Measurements from ENCODE around the gene TCF23.

TCF23 gene

DNA sequence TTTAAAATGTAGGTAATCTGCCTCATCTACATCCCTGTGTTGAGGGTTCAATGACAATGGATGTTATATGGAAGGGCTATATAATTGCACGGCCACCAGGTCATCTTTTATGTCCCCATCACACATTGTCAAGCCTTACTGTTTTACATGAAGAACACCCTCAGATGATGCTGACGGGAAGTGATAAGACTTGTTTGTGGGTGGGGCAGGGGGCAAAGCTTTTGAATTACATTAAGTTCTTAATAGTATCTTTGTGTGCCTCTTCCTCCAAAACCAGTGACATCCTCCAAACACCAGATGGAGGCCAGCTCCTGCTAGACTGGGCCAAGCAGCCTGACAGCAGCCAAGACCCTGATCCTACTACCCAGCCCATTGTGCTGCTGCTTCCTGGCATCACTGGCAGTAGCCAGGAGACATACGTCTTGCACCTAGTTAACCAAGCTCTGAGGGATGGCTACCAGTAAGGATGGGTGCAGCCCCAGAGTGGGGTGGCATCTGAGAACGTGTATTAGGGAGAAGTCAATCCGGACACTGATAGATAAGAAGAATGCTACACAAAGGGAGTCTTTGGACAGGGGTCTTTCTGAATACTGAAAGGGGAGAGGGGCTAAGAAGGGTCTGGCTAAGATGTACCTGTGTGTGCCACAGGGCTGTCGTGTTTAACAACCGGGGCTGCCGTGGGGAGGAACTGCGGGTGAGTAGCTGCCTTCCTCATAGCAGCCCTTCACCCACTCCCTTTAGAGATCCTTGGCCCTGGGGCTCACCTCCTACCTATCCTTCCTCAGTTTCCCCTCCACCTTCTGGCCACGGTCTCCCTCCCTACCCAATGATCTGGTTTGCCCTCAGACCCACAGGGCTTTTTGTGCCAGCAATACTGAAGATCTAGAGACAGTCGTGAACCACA lies 19.9 kb upstream of the TCF23 start:
- no peak for DNase-seq

DNA sequence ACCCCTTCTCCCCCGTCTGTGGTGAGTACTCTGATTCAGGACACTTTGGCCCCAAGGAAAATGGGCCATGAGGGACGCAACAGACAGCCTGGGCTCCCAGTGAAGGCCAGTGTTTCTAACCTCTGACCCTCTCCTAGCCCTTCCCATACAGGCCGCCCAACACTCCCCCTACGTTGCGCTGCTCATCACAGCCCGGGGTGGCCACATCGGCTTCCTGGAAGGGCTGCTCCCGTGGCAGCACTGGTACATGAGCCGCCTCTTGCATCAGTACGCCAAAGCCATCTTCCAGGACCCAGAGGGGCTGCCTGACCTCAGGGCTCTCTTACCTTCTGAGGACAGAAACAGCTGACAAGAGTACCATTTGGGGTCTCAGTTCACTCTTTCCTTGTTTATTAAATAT lies 18.4 kb upstream of the TCF23 start:
- no peak for DNase-seq

GRCh38 chr2:27131429-27131828 lies 17.4 kb upstream of the TCF23 start:
- no peak for DNase-seq

GRCh38 chr2:27133195-27133875 lies 15.5 kb upstream of the TCF23 start:
- DNase-seq, result no peak

GRCh38 chr2:27133905-27134780 lies 14.7 kb upstream of the TCF23 start, which contains the start of gene PREB:
TSS of gene PREB (minus strand) at chr2:27134636. CDS start at chr2:27134421, 215 bp downstream.
- peak; percentile 99 for DNase-seq

- no peak for DNase-seq
Measured at GRCh38 chr2:27134781-27135477, 13.9 kb upstream of the TCF23 start.

DNA sequence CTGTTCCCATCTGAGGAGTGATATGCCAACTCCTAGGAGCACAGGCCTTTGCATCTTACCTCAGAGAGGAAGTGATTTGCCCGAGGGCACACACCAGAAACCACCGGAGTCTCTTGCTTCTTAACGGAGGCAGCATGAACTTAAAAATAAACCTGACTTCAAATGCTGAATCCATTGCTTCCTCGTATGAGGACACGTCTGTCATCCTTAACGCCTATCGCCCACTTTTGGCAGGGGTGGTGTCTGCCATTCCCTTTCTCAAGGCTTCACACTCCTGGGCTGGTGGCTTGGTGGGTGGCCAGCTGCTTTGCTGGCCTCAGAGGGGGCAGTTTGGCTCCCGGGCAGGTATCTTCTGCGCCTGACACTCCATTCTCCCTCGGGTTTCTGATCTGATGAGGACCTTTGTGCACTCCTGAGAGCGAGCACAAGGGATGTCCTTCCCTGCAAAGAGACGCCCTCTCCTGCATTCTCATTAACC lies 13.3 kb upstream of the TCF23 start:
- no peak for DNase-seq

DNA sequence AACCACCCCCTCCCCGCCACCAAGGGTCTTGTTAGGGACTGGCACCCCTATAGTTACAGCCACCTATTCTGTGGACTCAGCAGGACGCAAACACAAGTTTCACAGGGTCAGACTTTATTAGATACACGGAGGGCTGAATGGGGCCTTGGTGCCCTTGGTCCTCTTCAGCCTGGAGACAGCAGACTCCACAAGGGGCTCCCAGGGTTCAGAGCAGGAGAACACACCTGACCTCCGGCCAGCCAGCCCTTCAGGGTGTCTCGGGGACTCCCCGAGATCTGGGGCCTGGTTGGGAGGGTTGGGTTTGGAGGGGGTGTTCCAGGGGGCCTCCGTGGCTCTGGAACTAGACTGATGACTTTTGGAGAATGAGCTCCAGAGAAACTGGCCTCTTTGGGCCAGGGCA lies 12.1 kb upstream of the TCF23 start:
- DNase-seq, result no peak

- DNase-seq, result no peak
Measured at GRCh38 chr2:27137322-27137935, 11.4 kb upstream of the TCF23 start.

GRCh38 chr2:27138111-27138510 lies 10.7 kb upstream of the TCF23 start:
- DNase-seq, result no peak

GRCh38 chr2:27139310-27139709 lies 9.5 kb upstream of the TCF23 start, which contains the start of gene PRR30:
TSS of gene PRR30 (minus strand) at chr2:27139410. CDS start at chr2:27138329, 1,081 bp downstream.
- no peak for DNase-seq

GRCh38 chr2:27143285-27143684 lies 5.5 kb upstream of the TCF23 start:
- DNase-seq, result no peak

- no peak for DNase-seq
Measured at GRCh38 chr2:27145682-27146081, 3.1 kb upstream of the TCF23 start.

GRCh38 chr2:27147935-27148334 lies 869 bp upstream of the TCF23 start:
- no peak for DNase-seq

GRCh38 chr2:27149570-27150405 lies 984 bp downstream of the TCF23 start:
- no peak for DNase-seq

DNA sequence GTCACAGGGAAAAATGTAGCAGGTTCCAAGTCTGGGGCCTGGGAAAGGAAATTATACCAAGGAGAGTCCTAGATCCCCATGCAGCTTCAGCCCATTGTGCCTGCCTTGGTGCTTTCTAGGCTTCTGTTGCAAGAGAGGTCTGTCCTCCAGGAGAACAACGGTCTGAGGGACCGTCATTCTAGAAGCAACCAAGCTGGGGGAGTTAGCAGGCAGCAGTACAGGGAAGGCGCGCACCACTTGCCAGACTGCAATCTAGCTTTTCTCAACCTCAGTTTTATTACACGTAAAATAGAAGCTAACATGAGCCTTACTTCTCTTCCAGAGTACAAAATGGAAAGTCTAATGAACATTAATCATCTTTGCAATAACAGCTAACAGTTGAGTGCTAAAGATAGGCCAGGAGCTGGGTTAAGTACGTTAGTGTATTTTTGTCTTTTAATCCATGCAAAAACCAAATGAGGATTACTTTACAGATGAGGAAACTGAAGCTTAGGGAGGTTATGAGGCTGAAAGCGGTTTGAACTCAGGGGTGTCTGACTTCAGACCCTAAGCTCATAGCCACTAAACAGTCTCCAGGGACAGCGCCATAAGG lies 1.9 kb downstream of the TCF23 start:
- DNase-seq, result no peak

DNA sequence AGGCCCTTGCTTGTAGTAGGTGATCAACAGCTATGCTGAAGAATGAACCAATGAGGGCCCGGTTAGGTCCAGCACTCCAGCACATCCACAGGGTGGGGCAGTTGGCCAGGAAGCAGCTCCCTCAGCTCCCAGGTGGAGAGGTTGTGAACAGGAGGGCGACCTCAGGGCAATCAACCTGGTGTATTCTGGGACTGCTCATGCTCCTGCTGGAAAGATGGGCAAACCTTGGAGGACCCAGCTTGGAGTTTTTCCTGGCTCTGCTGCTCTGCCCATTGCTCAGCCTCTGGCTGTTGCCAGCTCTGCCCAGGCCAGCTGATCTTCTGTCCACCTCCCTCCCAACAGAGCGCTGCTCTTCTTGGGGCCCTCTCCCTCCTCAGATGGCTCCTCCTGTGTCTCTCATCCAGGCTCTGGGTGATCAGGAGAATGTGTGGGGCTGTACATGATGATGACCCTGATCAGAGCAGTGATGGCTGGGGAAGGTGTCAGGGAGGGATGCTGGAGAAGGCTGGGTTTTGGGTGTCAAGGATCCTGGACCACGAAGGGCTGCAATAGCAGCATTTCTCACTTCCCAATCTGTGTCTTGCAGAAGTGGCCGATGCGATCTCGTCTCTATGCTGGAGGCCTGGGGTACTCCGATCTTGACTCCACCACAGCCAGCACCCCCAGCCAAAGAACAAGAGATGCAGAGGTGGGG lies 3.4 kb downstream of the TCF23 start:
- no peak for DNase-seq

DNA sequence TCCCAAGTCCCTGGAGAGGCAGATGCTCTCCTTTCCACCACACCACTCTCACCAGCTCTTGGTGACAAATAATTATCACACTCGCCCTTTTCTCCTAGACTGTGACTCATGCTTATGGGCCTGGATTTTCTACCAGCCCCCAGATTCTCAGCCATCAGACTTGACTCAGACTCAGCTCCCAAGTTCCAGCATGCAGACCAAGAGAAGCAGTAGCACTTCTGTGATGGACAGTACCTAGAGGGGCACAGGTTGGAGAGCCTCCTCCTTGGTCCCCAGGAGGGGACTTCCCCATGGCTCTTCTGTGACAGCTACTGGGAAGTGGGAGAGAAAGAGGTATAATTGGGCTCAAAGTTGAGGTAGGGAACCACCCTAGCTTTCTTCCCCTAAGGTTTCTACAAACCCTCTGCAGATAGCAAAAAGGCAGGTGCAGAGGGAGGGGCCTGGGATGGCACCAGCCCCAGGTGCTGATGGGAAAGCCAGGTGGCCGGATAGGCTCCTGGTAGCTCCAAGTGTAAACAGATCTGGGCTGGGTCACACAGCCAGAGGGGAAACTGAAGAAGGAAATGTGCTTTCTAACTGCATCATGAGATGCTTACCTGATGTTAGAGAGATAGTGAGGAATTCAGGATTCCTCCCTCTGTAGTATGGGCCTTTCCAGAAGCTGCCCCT lies 4.1 kb downstream of the TCF23 start:
- no peak for DNase-seq

- DNase-seq, result no peak
Measured at GRCh38 chr2:27154488-27154887, 5.7 kb downstream of the TCF23 start.

All from activated CD8-positive, alpha-beta memory T cell treated with anti-CD3 and anti-CD28 coated beads, Interleukin-2, amount 50 U/mL, for 4 hours (primary cell).